GM21526 (cell line): ENCODE results near the gene LSM2.
"Not testable (repeated sequence)": the region's sequence is repeated elsewhere in the genome, so short reads cannot be mapped to it uniquely, and the experiment has no call there.

Experiments used
- ATAC-seq: cut with Tn5 transposase; IDR thresholded peaks from one replicate; pipeline ENCODE4 v1.9.1; 2021; ENCODE audit warnings: moderate library complexity; ENCODE audit not compliant: unreplicated experiment, low FRiP score

LSM2 gene

DNA sequence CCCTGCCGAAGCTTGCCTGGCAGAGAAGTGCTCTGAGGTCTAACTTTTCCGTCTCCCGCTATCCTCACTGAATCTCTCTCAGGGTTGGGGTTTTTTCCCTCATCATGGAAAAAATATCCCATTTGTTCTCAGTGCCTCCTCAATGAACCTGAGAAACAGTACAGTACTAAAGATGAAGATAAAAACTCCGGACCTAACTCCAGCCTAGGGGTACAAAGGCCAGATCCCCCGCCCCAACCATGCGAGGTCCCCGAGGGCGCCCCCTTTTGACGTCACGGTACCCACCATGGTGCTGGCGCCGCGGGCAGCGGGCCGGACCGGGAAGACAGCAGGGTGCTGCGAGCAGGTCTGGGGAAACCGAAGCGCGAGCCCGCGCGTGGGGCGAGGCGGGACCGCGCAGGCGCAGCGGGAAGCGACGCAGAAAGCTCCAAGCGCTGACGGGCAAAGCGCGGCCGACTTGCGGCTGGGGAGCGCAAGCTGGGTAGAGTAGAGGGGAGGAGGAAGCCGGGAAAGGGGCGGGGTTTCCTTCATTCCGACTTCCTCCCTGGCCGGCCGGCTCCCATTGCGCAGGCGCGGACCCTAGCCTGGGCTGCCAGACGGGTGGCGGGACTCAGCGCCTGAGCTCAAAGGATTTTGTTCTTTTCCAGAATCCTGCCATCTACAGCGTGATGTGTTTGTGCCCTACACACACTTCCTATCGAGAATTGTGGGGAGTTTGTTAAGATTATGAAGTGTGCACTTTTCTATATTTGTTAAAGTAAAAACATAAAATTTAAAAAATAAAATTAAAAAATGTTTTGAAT lies at the start of gene LSM2:
Gene LSM2, minus strand, starts transcription at position 497 of the 803 bp plus-strand sequence. Its CDS starts 209 bp downstream, at position 288.
- ATAC-seq: peak; percentile 75

GRCh38 chr6:31851980-31852718 lies 45.4 kb upstream of the LSM2 start:
- not testable (repeated sequence) for ATAC-seq

DNA sequence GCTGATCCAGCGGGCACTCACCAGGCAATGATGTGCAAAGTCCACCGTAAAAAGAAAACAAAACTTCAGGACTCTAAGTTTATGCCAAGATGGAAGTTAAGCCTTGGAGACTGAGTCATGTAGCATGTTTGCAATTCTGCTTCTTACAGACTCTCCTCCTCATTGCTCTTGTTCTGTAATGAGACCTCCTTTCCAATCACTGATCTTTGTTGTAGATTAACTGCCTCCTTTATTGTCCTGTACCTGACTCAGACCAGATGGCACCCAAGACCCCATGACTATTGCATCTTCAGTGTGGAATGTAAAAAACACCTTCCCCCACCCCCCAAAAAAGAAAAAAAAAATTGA lies 44.7 kb upstream of the LSM2 start:
- no peak for ATAC-seq

DNA sequence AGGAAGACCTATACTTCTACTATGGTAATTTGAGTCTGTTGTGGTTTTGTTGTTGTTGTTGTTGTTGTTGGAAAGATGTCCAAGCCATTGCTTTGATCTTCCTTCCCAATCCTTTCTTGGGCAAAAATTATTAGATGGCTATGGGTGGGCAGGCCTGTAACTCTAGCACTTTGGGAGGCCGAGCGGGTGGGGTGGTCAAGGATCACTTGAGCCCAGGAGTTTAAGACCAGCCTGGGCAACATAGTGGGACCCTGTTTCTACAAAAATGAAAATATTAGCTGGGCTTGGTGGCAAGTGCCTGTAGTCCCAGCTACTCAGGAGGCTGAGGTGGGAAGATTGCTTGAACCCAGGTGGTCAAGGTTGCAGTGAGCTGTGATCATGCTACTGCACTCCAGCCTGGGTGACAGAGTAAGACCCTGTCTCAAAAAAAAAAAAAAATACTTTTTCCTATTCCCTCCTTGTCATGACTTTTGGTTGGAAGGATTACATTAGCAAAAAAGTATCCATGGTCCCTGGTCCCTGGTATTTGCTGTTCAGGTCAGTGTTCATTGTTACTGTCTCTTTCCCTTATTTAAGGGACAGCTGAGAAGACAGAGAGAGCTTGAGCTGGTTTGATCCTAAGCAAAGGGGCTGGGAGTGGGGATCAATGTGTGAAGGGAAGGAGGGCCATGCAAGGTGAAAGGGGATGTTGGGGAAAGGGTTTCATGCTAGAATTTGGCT lies 44.2 kb upstream of the LSM2 start:
- no peak for ATAC-seq

- no peak for ATAC-seq
Observed at GRCh38 chr6:31847276-31847978, 40.7 kb upstream of the LSM2 start.

GRCh38 chr6:31844507-31844906 lies 37.7 kb upstream of the LSM2 start:
- ATAC-seq: no peak

GRCh38 chr6:31842053-31842452 lies 35.3 kb upstream of the LSM2 start:
- ATAC-seq: no peak

DNA sequence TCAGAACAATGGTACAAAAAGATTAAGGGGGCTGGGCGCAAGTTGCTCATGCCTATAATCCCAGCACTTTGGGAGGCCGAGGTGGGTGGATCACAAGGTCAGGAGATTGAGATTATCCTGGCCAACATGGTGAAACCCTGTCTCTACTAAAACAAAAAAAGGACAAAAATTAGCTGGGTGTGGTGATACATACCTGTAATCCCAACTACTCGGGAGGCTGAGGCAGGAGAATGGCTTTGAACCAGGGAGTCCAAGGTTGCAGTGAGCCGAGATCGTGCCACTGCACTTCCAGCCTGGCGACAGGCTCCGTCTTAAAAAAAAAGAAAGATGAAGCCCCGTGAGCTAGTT lies 33.0 kb upstream of the LSM2 start:
- not testable (repeated sequence) for ATAC-seq

DNA sequence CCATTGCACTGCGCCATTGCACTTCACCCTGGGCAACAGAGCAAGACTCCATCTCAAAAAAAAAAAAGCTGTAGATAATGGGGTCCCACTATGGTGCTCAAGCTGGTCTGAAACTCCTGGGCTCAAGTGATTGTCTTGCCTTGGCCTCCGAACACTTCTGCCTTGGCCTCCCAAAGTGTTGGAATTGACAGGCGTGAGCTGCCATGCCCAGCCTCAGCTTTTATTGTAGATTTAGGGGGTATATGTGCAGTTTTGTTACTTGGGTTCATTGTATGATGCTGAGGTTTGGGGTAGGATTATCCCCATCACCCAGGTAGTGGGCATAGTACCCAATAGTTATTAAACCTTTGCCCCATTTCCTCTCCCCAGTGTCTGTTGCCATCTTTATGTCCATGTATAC lies 32.2 kb upstream of the LSM2 start:
- ATAC-seq: no peak

DNA sequence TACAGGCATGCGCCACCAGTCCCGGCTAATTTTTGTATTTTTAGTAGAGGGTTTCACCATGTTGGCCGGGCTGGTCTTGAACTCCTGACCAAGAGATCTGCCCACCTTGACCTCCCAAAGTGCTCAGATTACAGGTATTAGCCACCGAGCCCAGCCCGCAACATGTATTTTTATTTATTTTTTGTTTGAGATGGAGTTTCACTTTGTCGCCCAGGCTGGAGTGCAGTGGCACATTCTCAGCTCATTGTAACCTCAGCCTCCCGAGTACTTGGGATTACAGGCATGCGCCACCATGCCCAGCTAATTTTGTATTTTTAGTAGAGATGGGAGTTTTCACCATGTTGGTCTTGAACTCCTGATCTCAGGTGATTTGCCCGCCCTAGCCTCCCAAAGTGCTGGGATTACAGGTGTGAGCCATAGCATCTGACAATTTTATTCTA lies 31.4 kb upstream of the LSM2 start:
- not testable (repeated sequence) for ATAC-seq

DNA sequence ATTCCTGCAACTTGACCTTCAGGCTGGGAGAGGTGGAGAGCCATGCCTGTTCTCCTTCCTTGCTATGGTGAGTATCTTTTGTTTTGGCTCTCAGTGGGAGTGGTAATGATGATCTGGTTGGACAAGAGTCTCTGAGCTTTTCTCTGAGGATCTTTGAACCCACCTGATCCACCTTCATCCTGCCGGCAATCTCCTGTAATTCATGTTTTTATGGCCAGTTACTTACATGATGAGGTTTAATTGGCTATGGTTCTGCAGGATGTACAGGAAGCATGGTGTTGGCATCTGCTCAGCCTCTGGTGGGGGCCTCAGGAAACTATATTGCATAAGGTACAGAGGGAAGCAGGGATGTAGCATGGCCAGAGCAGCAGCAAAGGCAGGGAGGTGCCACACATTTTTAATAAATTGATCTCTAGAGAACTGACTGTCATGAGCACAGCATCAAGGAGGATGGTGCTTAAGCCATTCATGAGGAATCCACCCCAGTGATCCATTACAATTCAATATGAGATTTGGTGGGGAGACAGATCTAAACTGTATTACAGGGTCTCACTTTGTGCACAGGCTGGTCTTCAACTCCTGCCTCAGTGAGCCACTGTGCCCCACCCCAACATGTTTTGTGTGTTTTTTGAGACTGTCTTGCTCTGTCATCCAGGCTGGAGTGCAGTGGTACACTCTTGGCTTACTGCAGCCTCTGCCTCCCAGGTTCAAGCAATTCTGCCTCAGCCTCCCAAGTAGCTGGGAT lies 30.8 kb upstream of the LSM2 start:
- ATAC-seq: no peak

DNA sequence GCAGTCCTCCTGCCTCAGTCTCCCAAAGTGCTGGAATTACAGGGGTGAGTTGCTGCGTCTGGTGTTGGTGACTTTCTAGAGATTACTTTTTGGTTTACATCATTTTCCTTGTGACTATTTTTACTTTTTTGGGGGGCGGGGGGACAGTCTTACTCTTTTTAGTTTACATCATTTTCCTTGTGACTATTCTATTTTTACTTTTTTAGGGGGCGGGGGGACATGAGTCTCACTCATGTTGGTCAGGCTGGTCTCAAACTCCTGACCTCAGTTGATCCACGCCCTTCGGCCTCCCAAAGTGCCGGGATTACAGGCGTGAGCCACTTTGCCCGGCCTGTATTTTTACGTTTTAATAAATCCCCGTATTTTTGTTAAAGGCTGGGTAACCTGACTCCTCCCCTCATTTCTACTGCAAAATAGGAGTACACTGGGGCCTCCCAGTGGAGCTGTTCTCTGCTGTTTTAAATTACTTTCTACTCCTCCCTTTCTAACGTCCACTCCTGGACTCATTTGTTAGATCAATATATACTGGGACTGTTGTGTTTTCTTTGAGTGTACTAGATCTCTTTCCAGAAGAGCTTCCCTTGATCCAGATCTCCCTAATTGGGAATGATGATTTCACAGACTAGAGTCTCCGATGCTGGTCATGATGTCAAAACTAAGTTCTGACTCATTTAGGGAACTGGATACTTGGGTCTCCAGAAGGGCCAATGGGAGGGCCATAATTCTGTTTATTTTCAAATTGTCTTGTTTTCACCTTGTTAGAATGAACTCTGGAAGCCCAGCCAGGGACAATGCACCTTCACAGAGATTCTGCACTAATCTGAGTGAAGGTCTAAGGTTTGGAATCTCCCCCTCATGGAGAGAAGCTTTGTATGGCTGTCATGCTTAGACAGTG lies 30.0 kb upstream of the LSM2 start:
- no peak for ATAC-seq

- no peak for ATAC-seq
Observed at GRCh38 chr6:31836047-31836473, 29.3 kb upstream of the LSM2 start.

- ATAC-seq: peak; percentile 35
Observed at GRCh38 chr6:31834367-31835250, 27.8 kb upstream of the LSM2 start.

DNA sequence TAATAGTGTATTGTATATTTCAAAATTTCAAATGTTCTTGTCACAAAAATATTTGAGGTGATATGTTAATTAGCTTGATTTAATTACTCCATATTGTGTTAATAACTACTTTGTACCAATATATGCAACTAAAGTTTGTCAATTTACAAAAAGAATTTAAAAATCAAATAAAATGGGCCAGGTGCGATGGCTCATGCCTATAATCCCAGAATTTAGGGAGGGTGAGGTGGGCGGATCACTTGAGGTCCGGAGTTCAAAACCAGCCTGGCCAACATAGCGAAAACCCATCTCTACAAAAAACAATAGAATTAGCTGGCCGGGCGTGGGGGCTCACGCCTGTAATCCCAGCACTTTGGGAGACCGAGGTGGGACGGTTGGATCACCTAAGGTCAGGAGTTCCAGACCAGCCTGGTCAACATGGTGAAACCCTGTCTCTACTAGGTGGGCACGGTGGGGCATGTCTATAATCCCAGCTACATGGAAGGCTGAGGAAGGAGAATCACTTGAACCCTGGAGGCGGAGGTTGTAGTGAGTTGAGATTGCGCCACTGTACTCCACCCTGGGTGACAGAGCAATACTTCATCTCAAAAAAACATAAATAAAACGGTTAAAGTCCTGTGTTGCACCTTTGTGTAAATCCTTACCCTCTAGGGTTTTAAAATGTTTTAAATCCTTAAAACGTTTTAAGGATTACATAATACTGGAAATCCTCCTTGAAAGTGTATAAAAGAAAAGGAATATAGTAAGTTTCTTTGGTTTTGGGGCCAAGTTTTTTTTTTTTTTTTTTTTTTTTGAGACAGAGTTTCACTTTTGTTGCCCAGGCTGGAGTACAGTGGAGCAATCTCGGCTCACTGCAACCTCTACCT lies 24.8 kb upstream of the LSM2 start:
- no peak for ATAC-seq

DNA sequence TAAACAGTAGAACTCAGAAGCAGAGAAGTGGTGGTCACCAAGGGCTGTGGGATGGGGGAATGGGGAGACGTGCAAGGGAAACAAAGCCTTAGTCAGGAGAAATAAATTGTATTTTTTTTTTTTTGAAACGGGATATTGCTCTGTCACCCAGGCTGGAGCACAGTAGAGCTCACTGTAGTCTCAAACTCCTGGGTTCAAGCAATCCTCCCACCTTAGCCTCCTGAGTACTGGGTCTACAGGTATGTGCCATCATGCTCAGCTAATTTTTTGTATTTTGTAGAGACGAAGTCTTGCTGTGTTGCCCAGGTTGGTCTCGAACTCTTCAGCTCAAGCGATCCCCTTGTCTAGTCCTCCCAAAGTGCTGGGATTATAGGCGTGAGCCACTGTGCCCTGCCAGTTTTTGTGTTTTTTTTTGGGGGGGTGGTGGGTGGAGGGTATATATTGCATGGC lies 24.1 kb upstream of the LSM2 start:
- ATAC-seq: no peak

DNA sequence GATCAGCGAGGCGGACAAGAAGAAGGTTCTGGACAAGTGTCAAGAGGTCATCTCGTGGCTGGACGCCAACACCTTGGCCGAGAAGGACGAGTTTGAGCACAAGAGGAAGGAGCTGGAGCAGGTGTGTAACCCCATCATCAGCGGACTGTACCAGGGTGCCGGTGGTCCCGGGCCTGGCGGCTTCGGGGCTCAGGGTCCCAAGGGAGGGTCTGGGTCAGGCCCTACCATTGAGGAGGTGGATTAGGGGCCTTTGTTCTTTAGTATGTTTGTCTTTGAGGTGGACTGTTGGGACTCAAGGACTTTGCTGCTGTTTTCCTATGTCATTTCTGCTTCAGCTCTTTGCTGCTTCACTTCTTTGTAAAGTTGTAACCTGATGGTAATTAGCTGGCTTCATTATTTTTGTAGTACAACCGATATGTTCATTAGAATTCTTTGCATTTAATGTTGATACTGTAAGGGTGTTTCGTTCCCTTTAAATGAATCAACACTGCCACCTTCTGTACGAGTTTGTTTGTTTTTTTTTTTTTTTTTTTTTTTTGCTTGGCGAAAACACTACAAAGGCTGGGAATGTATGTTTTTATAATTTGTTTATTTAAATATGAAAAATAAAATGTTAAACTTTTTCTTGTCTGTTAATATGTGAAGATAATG lies 23.0 kb upstream of the LSM2 start:
- ATAC-seq: no peak
